Measurements from ENCODE around the gene FNIP1.

The FNIP1 gene

DNA sequence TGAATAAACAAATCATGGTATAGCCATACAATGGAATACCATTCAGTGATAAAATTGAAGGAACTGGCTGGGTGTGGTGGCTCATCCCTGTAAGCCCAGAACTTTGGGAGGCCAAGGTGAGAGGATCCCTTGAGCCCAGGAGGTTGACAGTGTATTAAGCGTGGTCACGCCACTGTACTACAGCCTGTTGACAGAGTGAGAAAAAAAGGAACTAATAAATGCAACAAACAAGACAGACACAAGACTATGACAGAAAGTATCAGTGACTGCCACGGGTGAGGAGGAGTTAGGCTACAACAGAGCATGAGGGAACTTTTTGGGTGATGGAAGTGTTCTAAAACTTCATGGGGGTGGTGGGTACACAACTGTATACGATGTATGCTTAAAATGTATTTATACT lies 2.2 kb downstream of the FNIP1 start:
- no peak overlapping the region for H3K4me3 ChIP-seq (ENCODE audit: low read depth, low read length)
- TF ChIP-seq, protein P1, sequence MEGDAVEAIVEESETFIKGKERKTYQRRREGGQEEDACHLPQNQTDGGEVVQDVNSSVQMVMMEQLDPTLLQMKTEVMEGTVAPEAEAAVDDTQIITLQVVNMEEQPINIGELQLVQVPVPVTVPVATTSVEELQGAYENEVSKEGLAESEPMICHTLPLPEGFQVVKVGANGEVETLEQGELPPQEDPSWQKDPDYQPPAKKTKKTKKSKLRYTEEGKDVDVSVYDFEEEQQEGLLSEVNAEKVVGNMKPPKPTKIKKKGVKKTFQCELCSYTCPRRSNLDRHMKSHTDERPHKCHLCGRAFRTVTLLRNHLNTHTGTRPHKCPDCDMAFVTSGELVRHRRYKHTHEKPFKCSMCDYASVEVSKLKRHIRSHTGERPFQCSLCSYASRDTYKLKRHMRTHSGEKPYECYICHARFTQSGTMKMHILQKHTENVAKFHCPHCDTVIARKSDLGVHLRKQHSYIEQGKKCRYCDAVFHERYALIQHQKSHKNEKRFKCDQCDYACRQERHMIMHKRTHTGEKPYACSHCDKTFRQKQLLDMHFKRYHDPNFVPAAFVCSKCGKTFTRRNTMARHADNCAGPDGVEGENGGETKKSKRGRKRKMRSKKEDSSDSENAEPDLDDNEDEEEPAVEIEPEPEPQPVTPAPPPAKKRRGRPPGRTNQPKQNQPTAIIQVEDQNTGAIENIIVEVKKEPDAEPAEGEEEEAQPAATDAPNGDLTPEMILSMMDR (IDR thresholded peaks at IDR 0.05; ENCODE audit: borderline replicate concordance, insufficient read depth, low read depth, low read length): no peak

DNA sequence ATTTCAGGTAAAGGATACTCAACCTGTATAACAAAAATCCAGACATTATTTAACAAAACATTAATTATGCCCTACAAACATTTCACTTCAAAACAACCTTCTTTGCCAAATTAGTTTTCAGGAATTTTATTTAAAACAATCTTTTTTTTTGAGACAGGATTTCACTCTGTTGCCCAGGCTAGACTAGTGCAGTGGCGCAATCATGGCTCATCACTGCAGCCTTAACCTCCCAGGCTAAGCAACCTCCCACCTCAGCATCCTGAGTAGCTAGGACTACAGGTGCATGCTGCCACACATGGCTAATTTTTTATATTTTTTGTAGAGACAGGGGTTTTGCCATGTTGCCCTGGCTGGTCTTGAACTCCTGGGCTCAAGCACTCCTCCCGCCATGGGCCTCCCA lies 3.9 kb downstream of the FNIP1 start:
- no peak overlapping the region for H3K4me3 ChIP-seq (ENCODE audit: low read depth, low read length)
- TF ChIP-seq, protein P1 (IDR thresholded peaks at IDR 0.05; ENCODE audit: borderline replicate concordance, insufficient read depth, low read depth, low read length): no peak

DNA sequence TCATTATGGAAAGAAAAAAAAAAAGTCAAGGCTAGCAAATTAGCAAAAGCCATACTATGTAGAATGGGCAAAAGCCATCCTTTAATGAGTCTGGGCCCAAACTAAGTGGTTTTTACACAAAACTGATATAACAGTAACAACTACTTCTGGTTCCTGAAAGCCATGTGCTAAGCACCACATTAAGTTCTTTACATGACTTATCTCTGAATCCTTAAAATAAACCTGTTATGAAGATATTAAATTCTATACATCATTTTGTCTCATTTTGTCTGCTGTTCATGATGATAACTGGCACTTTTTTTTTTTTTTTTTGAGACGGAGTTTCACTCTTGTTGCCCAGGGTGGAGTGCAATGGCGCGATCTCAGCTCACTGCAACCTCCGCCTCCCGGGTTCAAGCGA lies 5.0 kb downstream of the FNIP1 start:
- no peak overlapping the region for H3K4me3 ChIP-seq (ENCODE audit: low read depth, low read length)
- TF ChIP-seq, protein P1 (IDR thresholded peaks at IDR 0.05; ENCODE audit: borderline replicate concordance, insufficient read depth, low read depth, low read length): no peak

DNA sequence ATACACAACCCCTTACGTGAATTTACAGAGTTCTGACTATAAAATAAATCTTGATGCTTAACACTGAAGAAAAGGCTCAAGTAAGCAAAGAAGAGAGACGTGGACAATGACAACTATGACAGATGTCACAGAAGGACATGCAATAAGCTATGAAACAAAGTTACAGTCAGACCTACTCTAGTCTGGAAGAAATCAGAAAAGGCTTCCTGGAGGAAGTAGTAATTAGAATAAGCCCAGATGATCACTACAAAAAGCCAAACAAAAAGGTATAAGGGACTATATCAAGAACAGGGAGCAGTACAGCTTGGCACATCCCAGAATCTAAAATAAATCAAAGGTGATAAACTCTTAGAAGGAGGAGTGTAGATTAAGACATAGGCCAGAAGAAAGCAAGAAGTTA lies 6.3 kb downstream of the FNIP1 start:
- no peak overlapping the region for H3K4me3 ChIP-seq (ENCODE audit: low read depth, low read length)
- TF ChIP-seq, protein P1 (IDR thresholded peaks at IDR 0.05; ENCODE audit: borderline replicate concordance, insufficient read depth, low read depth, low read length): no peak

DNA sequence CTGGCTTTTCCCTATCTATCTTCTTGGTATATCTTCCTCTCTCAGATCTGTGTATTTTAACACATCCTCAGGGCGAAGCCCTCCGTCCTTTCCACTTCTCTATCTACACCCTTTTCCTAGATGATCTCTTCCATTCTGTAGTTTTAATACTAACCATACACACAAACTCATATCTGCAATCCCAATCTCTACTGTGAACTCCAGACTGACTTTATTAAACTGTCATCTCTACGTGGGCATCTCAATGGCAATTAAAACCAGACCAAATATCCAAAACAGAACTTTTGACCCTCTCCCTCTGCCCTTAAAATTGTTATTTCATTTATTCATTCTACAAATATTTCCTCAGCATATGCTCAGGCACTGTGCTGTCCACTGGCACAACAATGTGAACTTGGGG lies 7.1 kb downstream of the FNIP1 start:
- H3K4me3 ChIP-seq (ENCODE audit: low read depth, low read length): no peak overlapping the region
- TF ChIP-seq, protein P1 (IDR thresholded peaks at IDR 0.05; ENCODE audit: borderline replicate concordance, insufficient read depth, low read depth, low read length): no peak

DNA sequence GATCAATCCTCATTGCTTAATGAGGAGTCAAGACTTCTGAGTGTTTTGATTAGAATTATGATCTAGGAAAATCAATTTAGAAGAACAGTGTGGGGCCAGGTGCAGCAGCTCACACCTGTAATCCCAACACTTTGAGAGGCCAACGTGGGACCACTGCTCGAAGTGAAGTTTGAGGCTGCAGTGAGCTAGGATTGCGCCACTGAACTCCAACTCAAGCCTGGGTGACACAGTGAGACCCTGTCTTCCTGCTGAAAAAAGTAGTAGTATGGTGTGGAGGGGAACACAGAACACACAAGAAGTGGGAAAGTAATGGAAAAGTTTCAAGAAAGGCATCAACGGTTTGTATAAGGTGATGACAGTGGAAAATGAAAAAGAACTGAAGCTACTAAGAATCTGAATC lies 9.1 kb downstream of the FNIP1 start:
- TF ChIP-seq, protein P1 (IDR thresholded peaks at IDR 0.05; ENCODE audit: borderline replicate concordance, insufficient read depth, low read depth, low read length): no peak
- no peak overlapping the region for H3K4me3 ChIP-seq (ENCODE audit: low read depth, low read length)

DNA sequence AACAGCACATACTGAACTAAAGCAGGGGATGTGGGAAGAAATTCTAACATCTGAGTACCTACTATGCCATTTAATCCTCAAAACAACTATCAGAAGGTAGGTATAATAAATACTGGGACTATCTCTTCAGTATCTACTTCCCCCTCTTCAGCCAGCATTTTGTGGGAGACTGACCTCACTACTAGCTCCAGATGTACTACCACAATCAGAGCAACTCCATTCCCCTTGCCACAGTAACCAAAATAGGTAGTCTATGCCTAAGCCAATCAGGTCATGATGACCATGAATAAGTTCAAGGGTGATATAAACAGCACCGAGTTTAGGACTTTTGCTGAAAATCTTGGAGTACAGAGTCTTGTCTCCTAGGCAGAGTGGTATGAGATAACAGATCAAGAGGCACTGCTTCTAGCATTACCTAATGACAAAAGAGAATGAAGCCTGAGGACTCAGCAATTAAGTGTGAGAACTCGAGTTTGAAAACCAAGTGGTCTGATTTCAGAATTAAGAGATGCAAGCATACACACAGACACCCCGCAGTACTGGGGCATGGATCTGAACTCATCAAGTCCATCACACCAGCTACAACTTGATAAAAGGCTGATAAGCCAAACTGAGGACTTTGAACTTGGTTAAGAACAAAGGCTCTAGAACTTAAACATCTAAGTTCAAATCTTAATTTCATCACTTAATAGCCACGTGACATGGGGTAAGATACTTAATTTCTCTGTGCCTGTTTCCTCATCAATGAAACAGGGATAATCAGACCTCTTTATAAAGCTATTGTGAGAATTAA lies 9.7 kb downstream of the FNIP1 start:
- TF ChIP-seq, protein P1 (IDR thresholded peaks at IDR 0.05; ENCODE audit: borderline replicate concordance, insufficient read depth, low read depth, low read length): no peak
- no peak overlapping the region for H3K4me3 ChIP-seq (ENCODE audit: low read depth, low read length)

Data from GM12875 (cell line).